DND-41 (cell line): ENCODE results near the gene DIS3.

ENCODE experiments used
- EZH2 ChIP-seq: IDR thresholded peaks from 3 replicates; pipeline ENCODE4 v1.6.1; 2012; ENCODE audit warnings: borderline replicate concordance, low read depth, mild to moderate bottlenecking, moderate library complexity, low read length, inconsistent platforms; ENCODE audit not compliant: severe bottlenecking
- TF ChIP-seq, protein P1 (sequence below): IDR thresholded peaks from 2 replicates; pipeline ENCODE4 v1.5.1; 2012; ENCODE audit warnings: borderline replicate concordance, low read length, moderate library complexity, mild to moderate bottlenecking; ENCODE audit not compliant: poor library complexity, severe bottlenecking; ENCODE audit errors: extremely low read depth

DNA sequence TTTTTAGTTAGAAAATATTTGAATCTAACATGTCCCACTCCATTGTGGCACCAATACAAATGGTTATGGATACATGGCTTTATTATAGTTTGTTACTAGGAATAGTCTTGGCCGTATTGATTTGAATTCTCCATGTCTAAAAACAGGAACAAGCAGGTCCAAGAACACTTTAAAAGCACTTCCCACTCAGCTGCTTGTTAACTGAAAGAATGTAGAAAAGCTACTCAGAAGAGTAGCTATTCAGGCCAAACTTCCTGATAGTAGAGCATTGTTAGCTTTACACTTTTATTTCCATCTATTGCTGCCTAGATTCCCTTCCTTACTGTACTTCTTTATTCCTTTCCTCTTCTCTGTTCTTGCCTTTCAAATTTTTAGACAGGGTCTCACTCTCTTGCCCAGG is 7.1 kb upstream of the DIS3 start:
- TF ChIP-seq, protein P1, sequence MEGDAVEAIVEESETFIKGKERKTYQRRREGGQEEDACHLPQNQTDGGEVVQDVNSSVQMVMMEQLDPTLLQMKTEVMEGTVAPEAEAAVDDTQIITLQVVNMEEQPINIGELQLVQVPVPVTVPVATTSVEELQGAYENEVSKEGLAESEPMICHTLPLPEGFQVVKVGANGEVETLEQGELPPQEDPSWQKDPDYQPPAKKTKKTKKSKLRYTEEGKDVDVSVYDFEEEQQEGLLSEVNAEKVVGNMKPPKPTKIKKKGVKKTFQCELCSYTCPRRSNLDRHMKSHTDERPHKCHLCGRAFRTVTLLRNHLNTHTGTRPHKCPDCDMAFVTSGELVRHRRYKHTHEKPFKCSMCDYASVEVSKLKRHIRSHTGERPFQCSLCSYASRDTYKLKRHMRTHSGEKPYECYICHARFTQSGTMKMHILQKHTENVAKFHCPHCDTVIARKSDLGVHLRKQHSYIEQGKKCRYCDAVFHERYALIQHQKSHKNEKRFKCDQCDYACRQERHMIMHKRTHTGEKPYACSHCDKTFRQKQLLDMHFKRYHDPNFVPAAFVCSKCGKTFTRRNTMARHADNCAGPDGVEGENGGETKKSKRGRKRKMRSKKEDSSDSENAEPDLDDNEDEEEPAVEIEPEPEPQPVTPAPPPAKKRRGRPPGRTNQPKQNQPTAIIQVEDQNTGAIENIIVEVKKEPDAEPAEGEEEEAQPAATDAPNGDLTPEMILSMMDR, result no peak
- no peak for TF ChIP-seq EZH2
